ENCODE measurements around the gene MTOR. TPM values are rescaled to one million over a fixed set of nuclear protein-coding genes. Genes with fewer than 3 reads are reported as not detected.

MTOR gene
- total RNA-seq, 4 donors from 2014 or later = 32.4 to 55.4 (median 42.5) TPM

- Histone ChIP-seq H3K36me3 (peaks cover 2 to 95% of the 10 kb centered on the region in 2 donors), H3K27ac (no peak overlapping the region), H3K9me3 (no peaks in the 10 kb centered on the region), H3K4me1 (no peaks in the 10 kb centered on the region), H3K4me3 (no peak overlapping the region), H3K27me3 (no peaks in the 10 kb centered on the region)
- ATAC-seq = no peak
- 60 to 94% methylated on average over 1 to 2 of the region's 2 CpGs for WGBS, 2 donors (ENCODE audit: low coverage in 1 of 2)
- TF ChIP-seq EP300 (IDR thresholded peaks at IDR 0.05) (no peak), POLR2AphosphoS5 (IDR thresholded peaks at IDR 0.05) (no peak), POLR2A (IDR thresholded peaks at IDR 0.05) (no peak), CTCF (IDR thresholded peaks at IDR 0.05) (no peak)
Observed at GRCh38 chr1:11116318-11116717, 146.0 kb downstream of the MTOR start.

GRCh38 chr1:11114966-11115365 lies 147.4 kb downstream of the MTOR start:
- H3K36me3 ChIP-seq = peaks cover 2 to 95% of the 10 kb centered on the region in 2 donors
- no peak overlapping the region for H3K27ac ChIP-seq
- TF ChIP-seq CTCF (IDR thresholded peaks at IDR 0.05) = no peak
- TF ChIP-seq POLR2AphosphoS5 (IDR thresholded peaks at IDR 0.05) = no peak
- TF ChIP-seq EP300 (IDR thresholded peaks at IDR 0.05) = no peak
- TF ChIP-seq POLR2A (IDR thresholded peaks at IDR 0.05) = no peak
- no peak for ATAC-seq
- H3K4me1 ChIP-seq = no peaks in the 10 kb centered on the region
- H3K27me3 ChIP-seq = no peaks in the 10 kb centered on the region
- H3K9me3 ChIP-seq = no peaks in the 10 kb centered on the region
- WGBS, 2 donors (ENCODE audit: low coverage in 1 of 2) = 59 to 88% methylated on average over 3 of the region's 3 CpGs
- H3K4me3 ChIP-seq = no peak overlapping the region

- no peak for TF ChIP-seq POLR2AphosphoS5 (IDR thresholded peaks at IDR 0.05)
- no peak for TF ChIP-seq POLR2A (IDR thresholded peaks at IDR 0.05)
- TF ChIP-seq CTCF (IDR thresholded peaks at IDR 0.05) = no peak
- no peak for TF ChIP-seq EP300 (IDR thresholded peaks at IDR 0.05)
- no peaks in the 10 kb centered on the region for H3K27me3 ChIP-seq
- ATAC-seq = no peak
- no peaks in the 10 kb centered on the region for H3K4me1 ChIP-seq
- 58 to 69% methylated on average over 6 of the region's 7 CpGs for WGBS, 2 donors (ENCODE audit: low coverage in 1 of 2)
- H3K9me3 ChIP-seq = no peaks in the 10 kb centered on the region
- no peak overlapping the region for H3K4me3 ChIP-seq
- H3K27ac ChIP-seq = no peak overlapping the region
- peaks cover 2 to 90% of the 10 kb centered on the region in 2 donors for H3K36me3 ChIP-seq
Observed at GRCh38 chr1:11109047-11109760, 153.1 kb downstream of the MTOR start.

GRCh38 chr1:11107599-11107998 lies 154.8 kb downstream of the MTOR start:
- no peak overlapping the region for H3K27ac ChIP-seq
- no peaks in the 10 kb centered on the region for H3K9me3 ChIP-seq
- ATAC-seq = no peak
- H3K27me3 ChIP-seq = no peaks in the 10 kb centered on the region
- no peaks in the 10 kb centered on the region for H3K4me1 ChIP-seq
- WGBS, 2 donors (ENCODE audit: low coverage in 1 of 2) = 80 to 83% methylated on average over 5 of the region's 5 CpGs
- peaks cover under 1 to 74% of the 10 kb centered on the region in 2 donors for H3K36me3 ChIP-seq
- no peak overlapping the region for H3K4me3 ChIP-seq
- no peak for TF ChIP-seq POLR2A (IDR thresholded peaks at IDR 0.05)
- TF ChIP-seq EP300 (IDR thresholded peaks at IDR 0.05) = no peak
- no peak for TF ChIP-seq POLR2AphosphoS5 (IDR thresholded peaks at IDR 0.05)
- no peak for TF ChIP-seq CTCF (IDR thresholded peaks at IDR 0.05)

- H3K4me3 ChIP-seq = no peak overlapping the region
- no peaks in the 10 kb centered on the region for H3K27me3 ChIP-seq
- TF ChIP-seq POLR2AphosphoS5 (IDR thresholded peaks at IDR 0.05) = no peak
- TF ChIP-seq EP300 (IDR thresholded peaks at IDR 0.05) = no peak
- no peak for TF ChIP-seq CTCF (IDR thresholded peaks at IDR 0.05)
- 93 to 98% methylated on average over 7 of the region's 10 CpGs for WGBS, 2 donors (ENCODE audit: low coverage in 1 of 2)
- H3K36me3 ChIP-seq = peaks cover 0 to 54% of the 10 kb centered on the region in 2 donors
- H3K4me1 ChIP-seq = no peaks in the 10 kb centered on the region
- no peak overlapping the region for H3K27ac ChIP-seq
- H3K9me3 ChIP-seq = no peaks in the 10 kb centered on the region
- ATAC-seq = no peak
Observed at GRCh38 chr1:11105586-11105985, 156.8 kb downstream of the MTOR start.
